Measurements from ENCODE around the gene SERPINA12. TPM values are rescaled to one million over a fixed set of nuclear protein-coding genes. Genes with fewer than 3 reads are reported as not detected.
"Not testable (repeated sequence)": the region's sequence is repeated elsewhere in the genome, so short reads cannot be mapped to it uniquely, and the experiment has no call there.

Gene SERPINA12
- total RNA-seq, 1 donor from 2014 or later = not detected

- peak; percentile 79 for ATAC-seq
Observed at GRCh38 chr14:94536836-94537235, 27.6 kb upstream of the SERPINA12 start.

- ATAC-seq = no peak
Observed at GRCh38 chr14:94535506-94535905, 26.2 kb upstream of the SERPINA12 start.

GRCh38 chr14:94532447-94532846 is 23.2 kb upstream of the SERPINA12 start:
- no peak for ATAC-seq

- no peak for ATAC-seq
Observed at GRCh38 chr14:94531187-94531586, 21.9 kb upstream of the SERPINA12 start.

GRCh38 chr14:94524093-94524492 is 14.8 kb upstream of the SERPINA12 start:
- no peak for ATAC-seq

GRCh38 chr14:94523265-94523664 is 14.0 kb upstream of the SERPINA12 start:
- no peak for ATAC-seq

- no peak for ATAC-seq
Observed at GRCh38 chr14:94522115-94522724, 13.0 kb upstream of the SERPINA12 start.

GRCh38 chr14:94521375-94522114 is 12.3 kb upstream of the SERPINA12 start:
- ATAC-seq = no peak

- no peak for ATAC-seq
Observed at GRCh38 chr14:94517641-94518257, 8.5 kb upstream of the SERPINA12 start.

GRCh38 chr14:94517248-94517640 is 8.0 kb upstream of the SERPINA12 start:
- ATAC-seq = no peak

- ATAC-seq = no peak
Observed at GRCh38 chr14:94515856-94516255, 6.6 kb upstream of the SERPINA12 start.

GRCh38 chr14:94515426-94515825 is 6.2 kb upstream of the SERPINA12 start:
- ATAC-seq = no peak

GRCh38 chr14:94514351-94514750 is 5.1 kb upstream of the SERPINA12 start:
- ATAC-seq = no peak

- ATAC-seq = not testable (repeated sequence)
Observed at GRCh38 chr14:94510481-94510880, 1.2 kb upstream of the SERPINA12 start.

GRCh38 chr14:94505641-94506040 is 3.6 kb downstream of the SERPINA12 start:
- ATAC-seq = no peak

GRCh38 chr14:94505206-94505605 is 4.1 kb downstream of the SERPINA12 start:
- no peak for ATAC-seq

GRCh38 chr14:94501588-94502516 is 7.4 kb downstream of the SERPINA12 start:
- ATAC-seq = no peak

GRCh38 chr14:94500264-94500663 is 9.0 kb downstream of the SERPINA12 start:
- no peak for ATAC-seq

GRCh38 chr14:94499673-94500072 is 9.6 kb downstream of the SERPINA12 start:
- ATAC-seq = no peak

- ATAC-seq = no peak
Observed at GRCh38 chr14:94498215-94498614, 11.1 kb downstream of the SERPINA12 start.

GRCh38 chr14:94494085-94494484 is 15.2 kb downstream of the SERPINA12 start:
- ATAC-seq = no peak

GRCh38 chr14:94491511-94491910 is 17.8 kb downstream of the SERPINA12 start:
- ATAC-seq = no peak

GRCh38 chr14:94489336-94489735 is 19.9 kb downstream of the SERPINA12 start:
- no peak for ATAC-seq
